K562 (cell line): ENCODE measurements around the gene FN3K. TPM values are rescaled to one million over a fixed set of nuclear protein-coding genes. Genes with fewer than 3 reads are reported as not detected.
A peak's percentile ranks its signal among the peaks of the same experiment; 100 is the strongest.

Experiments used
- CAMTA2 ChIP-seq: fragments of 250-450 bp; sonication (Bioruptor Pico); conservative IDR thresholded peaks from 2 replicates; pipeline ENCODE4 v1.5.1; 2022
- CHD1 ChIP-seq: fragments of 200-600 bp; sonication (generic); IDR thresholded peaks from one replicate; pipeline ENCODE4 v1.6.1; 2012; ENCODE audit warnings: mild to moderate bottlenecking, moderate library complexity, low read length, inconsistent platforms
- CREB3L1 ChIP-seq: fragments of 450-650 bp; IDR thresholded peaks from 2 replicates; pipeline ENCODE4 v1.6.1; 2014; ENCODE audit warnings: low read depth, mild to moderate bottlenecking, moderate library complexity, borderline replicate concordance
- HNRNPLL ChIP-seq: fragments of 200-400 bp; formaldehyde crosslinking; IDR thresholded peaks from 2 replicates; pipeline ENCODE4 v1.6.1; 2017; ENCODE audit warnings: low read length, low read depth, mild to moderate bottlenecking; ENCODE audit not compliant: poor library complexity, severe bottlenecking
- JUN ChIP-seq, 2 experiments: sonication (generic) in 1 of 2; formaldehyde crosslinking in 1 of 2; IDR thresholded peaks; 2 replicates each; pipeline versions ENCODE4 v1.6.1 to v1.8.0; 2012 to 2022; ENCODE audit warnings: borderline replicate concordance in 2 of 2, mild to moderate bottlenecking in 2 of 2, improper control_type of control experiment in 1 of 2, low read depth in 1 of 2, low read length in 1 of 2, missing genetic modification reagents in 1 of 2
- KAT2B ChIP-seq: IDR thresholded peaks from one replicate; pipeline ENCODE4 v1.6.1; 2012; ENCODE audit warnings: low read depth, mild to moderate bottlenecking, control low read depth, inconsistent platforms, low read length, moderate library complexity
- NR1H2 ChIP-seq: sonication (generic); formaldehyde crosslinking; IDR thresholded peaks from 2 replicates; pipeline ENCODE4 v1.4.0; 2020; ENCODE audit warnings: mild to moderate bottlenecking, missing genetic modification reagents
- NR2F6 ChIP-seq: fragments of 450-650 bp; formaldehyde crosslinking; IDR thresholded peaks from 2 replicates; pipeline ENCODE4 v1.4.0; 2020; ENCODE audit warnings: mild to moderate bottlenecking
- PML ChIP-seq: IDR thresholded peaks from 2 replicates; pipeline ENCODE4 v1.6.1; 2012; ENCODE audit warnings: low read length, inconsistent platforms
- POLR2AphosphoS2 ChIP-seq: IDR thresholded peaks from 2 replicates; pipeline ENCODE4 v1.6.1; 2012; ENCODE audit warnings: low read length, improper control_type of control experiment
- PRMT5 ChIP-seq: sonication (generic); formaldehyde crosslinking; IDR thresholded peaks from 2 replicates; pipeline ENCODE4 v1.5.0; 2020; ENCODE audit warnings: missing genetic modification reagents
- PTRF ChIP-seq: fragments of 450-650 bp; IDR thresholded peaks from 2 replicates; pipeline ENCODE4 v1.6.1; 2016; ENCODE audit warnings: mild to moderate bottlenecking, missing genetic modification characterization, missing compliant biosample characterization
- RCOR1 ChIP-seq, 2 experiments: IDR thresholded peaks; 2 replicates each; pipeline ENCODE4 v1.6.1; 2012; ENCODE audit warnings: low read depth in 2 of 2, low read length in 2 of 2, borderline replicate concordance in 1 of 2, improper control_type of control experiment in 1 of 2
- SMARCB1 ChIP-seq: IDR thresholded peaks from 2 replicates; pipeline ENCODE4 v1.6.1; 2011; ENCODE audit warnings: improper control_type of control experiment, low read depth; ENCODE audit not compliant: insufficient read length
- SREBF1 ChIP-seq: fragments of 150-350 bp; IDR thresholded peaks from 2 replicates; pipeline ENCODE4 v1.6.1; 2014; ENCODE audit warnings: antibody characterized with exemption, low read depth, low read length, borderline replicate concordance
- STAT5A ChIP-seq: IDR thresholded peaks from 2 replicates; pipeline ENCODE4 v1.6.1; 2012; ENCODE audit warnings: low read length, inconsistent platforms, borderline replicate concordance
- YY1 ChIP-seq, 3 experiments: IDR thresholded peaks; 2 replicates each; pipeline ENCODE4 v1.6.1; 2011; ENCODE audit warnings: low read length in 2 of 3, mild to moderate bottlenecking in 2 of 3, moderate library complexity in 2 of 3, borderline replicate concordance in 1 of 3, control low read depth in 1 of 3, low read depth in 1 of 3; ENCODE audit not compliant: insufficient read depth in 3 of 3, insufficient replicate concordance in 2 of 3, control insufficient read depth in 1 of 3, insufficient read length in 1 of 3; ENCODE audit errors: extremely low read depth in 1 of 3
- ZFX ChIP-seq: sonication (generic); formaldehyde crosslinking; IDR thresholded peaks from 2 replicates; pipeline ENCODE4 v1.8.0; 2022; ENCODE audit warnings: mild to moderate bottlenecking, missing genetic modification reagents, moderate library complexity
- ZNF133 ChIP-seq: fragments of 250-450 bp; sonication (Bioruptor Pico); IDR thresholded peaks from 2 replicates; pipeline ENCODE4 v1.4.0; 2020; ENCODE audit warnings: mild to moderate bottlenecking
- ZNF274 ChIP-seq: IDR thresholded peaks from 2 replicates; pipeline ENCODE4 v1.6.1; 2011; ENCODE audit warnings: low read depth, mild to moderate bottlenecking, low read length, moderate library complexity, borderline replicate concordance
- ZNF445 ChIP-seq: fragments of 250-450 bp; sonication (Bioruptor Pico); IDR thresholded peaks from 2 replicates; pipeline ENCODE4 v1.4.0; 2020; ENCODE audit warnings: low read depth, mild to moderate bottlenecking, moderate library complexity
- ZNF512 ChIP-seq: IDR thresholded peaks from 2 replicates; pipeline ENCODE4 v1.6.1; 2016; ENCODE audit warnings: missing genetic modification characterization, missing compliant biosample characterization
- ZNF696 ChIP-seq: fragments of 250-450 bp; sonication (Bioruptor Pico); conservative IDR thresholded peaks from 2 replicates; pipeline ENCODE4 v1.4.0; 2020; ENCODE audit warnings: mild to moderate bottlenecking, moderate library complexity
- ZNF766 ChIP-seq: fragments of 200-800 bp; sonication (Bioruptor generic); conservative IDR thresholded peaks from 2 replicates; pipeline ENCODE4 v1.6.1; 2016; ENCODE audit warnings: missing genetic modification characterization, missing compliant biosample characterization
- ZNF785 ChIP-seq: fragments of 250-450 bp; sonication (Bioruptor Pico); IDR thresholded peaks from 2 replicates; pipeline ENCODE4 v1.4.0; 2020; ENCODE audit warnings: mild to moderate bottlenecking
- polyA plus RNA-seq, 8 experiments: library from polyadenylated mRNA; depleted of rRNA in 4 of 8; stranded (reverse) in 5 of 8; unstranded in 3 of 8; fragments of >200 nt; fragmentation: Nextera tagmentation in 2 of 8; fragmentation: Illumina TruSeq in 1 of 8; extraction: Ambion mirVana in 2 of 8; extraction: Trizol in 1 of 8; gene quantifications; 2 replicates each; pipeline versions ENCODE4 v1.2.1 to v1.2.3, GENCODE V29; 2011 to 2014; ENCODE audit warnings: inconsistent platforms in 1 of 8, missing spikeins in 1 of 8
- total RNA-seq, 7 experiments: library from RNA; depleted of rRNA in 6 of 7; stranded (reverse); fragments of >200 nt in 6 of 7; fragmentation: Illumina TruSeq in 2 of 7; extraction: Trizol in 2 of 7; gene quantifications; 2 replicates each; pipeline versions ENCODE4 v1.2.1 to v1.2.3, GENCODE V29; 2011 to 2021; ENCODE audit warnings: low replicate concordance in 1 of 7

The FN3K gene
- total and polyA plus RNA-seq, 9 of the 15 experiments (the other 6 are each of a cell fraction or from before 2014, with no cell fraction given): 0.08 to 22.7 (median 3.8) TPM

DNA sequence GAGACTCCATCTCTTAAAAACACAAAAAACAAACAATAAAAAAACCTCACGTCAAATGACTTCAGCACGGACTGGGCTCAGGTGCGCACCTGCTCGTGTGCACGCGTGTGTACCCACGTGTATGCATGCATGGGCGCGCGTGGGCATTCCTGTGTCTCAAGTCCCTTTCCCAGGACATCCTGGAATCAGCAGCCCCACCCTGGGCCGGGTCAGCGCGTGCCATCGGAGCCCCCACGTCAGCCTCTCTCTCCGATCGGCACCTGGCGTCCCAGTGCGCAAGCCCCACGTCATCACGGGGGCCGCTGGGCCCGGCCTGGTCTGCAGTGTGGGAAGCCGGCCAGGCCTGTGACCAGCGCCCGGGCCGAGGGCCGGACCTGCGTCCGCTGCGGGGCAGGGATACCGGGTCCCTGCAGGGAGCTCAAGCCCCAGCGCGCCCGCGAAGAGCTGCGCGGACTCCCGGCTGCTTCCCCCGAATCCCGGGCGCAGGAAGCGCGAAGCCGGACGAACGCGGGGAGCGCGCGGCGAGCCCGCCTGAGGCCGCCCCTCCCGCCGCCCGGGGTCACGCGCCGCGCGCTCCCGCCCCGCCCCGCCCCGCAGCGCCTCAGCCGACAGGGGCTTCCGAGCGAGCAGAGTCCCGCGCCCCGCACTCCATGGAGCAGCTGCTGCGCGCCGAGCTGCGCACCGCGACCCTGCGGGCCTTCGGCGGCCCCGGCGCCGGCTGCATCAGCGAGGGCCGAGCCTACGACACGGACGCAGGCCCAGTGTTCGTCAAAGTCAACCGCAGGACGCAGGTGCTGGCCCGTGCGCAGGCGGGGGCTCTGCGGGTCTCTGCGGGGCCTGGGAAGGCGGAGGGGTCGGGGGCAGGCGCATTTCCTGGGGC lies at the start of gene FN3K (continued):
- no peak for TF ChIP-seq ZNF512 (tag)
- TF ChIP-seq ZNF785: no peak
- no peak for TF ChIP-seq SMARCB1
- TF ChIP-seq KAT2B: no peak
- no peak for TF ChIP-seq ZNF445 (CRISPR knock-in tag)
- TF ChIP-seq ZNF696 (CRISPR knock-in tag): no peak
- TF ChIP-seq SREBF1: no peak
- TF ChIP-seq NR2F6 (CRISPR knock-in tag): no peak
- TF ChIP-seq RCOR1 (IDR thresholded peaks at IDR 0.05; ENCODE audit: borderline replicate concordance in 1 of 2, low read depth in 2 of 2, low read length in 2 of 2): no peak
- TF ChIP-seq ZNF766 (CRISPR knock-in tag): peak; percentile 86; the same call in 1 of the 2 replicates
- no peak for TF ChIP-seq PML
- no peak for TF ChIP-seq ZNF274
- TF ChIP-seq NR1H2 (CRISPR knock-in tag): no peak
- TF ChIP-seq STAT5A: no peak
- no peak for TF ChIP-seq PRMT5 (CRISPR knock-in tag)
- TF ChIP-seq ZFX: peak; percentile 99
- peak; percentile 80 for TF ChIP-seq CREB3L1
- TF ChIP-seq PTRF: no peak
- TF ChIP-seq JUN (IDR thresholded peaks at IDR 0.05; ENCODE audit: borderline replicate concordance, low read depth, low read length): no peak
- TF ChIP-seq JUN (CRISPR knock-in tag; IDR thresholded peaks at IDR 0.05; ENCODE audit: borderline replicate concordance): no peak
- no peak for TF ChIP-seq ZNF133
- TF ChIP-seq HNRNPLL: peak; percentile 42
- TF ChIP-seq CHD1: no peak
- TF ChIP-seq YY1 (IDR thresholded peaks at IDR 0.05; ENCODE audit: borderline replicate concordance in 1 of 3, control insufficient read depth in 1 of 3, extremely low read depth in 1 of 3, insufficient read depth in 3 of 3, insufficient read length in 1 of 3, insufficient replicate concordance in 2 of 3, low read depth in 1 of 3, low read length in 2 of 3): no peak
- TF ChIP-seq POLR2AphosphoS2: no peak
- TF ChIP-seq CAMTA2 (CRISPR knock-in tag): peak; percentile 60; the same call in 1 of the 2 replicates
